Activated B cell treated with CpG ODN at 0.5 μM for 24 hours (primary cell): Measurements from ENCODE around the gene MGST3. TPM values are rescaled to one million over a fixed set of nuclear protein-coding genes. Genes with fewer than 3 reads are reported as not detected.

Experiments
- ATAC-seq: fragments of 200-7000 bp; cut with Tn5 transposase; one replicate; pipeline ENCODE4 v1.10.0; 2021; ENCODE audit warnings: low read depth, mild to moderate bottlenecking, moderate library complexity
- CTCF ChIA-PET: fragments of 350-600 bp; sonication (Branson Sonifier 250); formaldehyde crosslinking; loops from one replicate; lab custom pipeline; 2021; ENCODE audit warnings: antibody characterized with exemption; lab: Charles Lee
- POLR2A ChIA-PET: fragments of 350-600 bp; sonication (Branson Sonifier 250); formaldehyde crosslinking; loops from one replicate; lab custom pipeline; 2021; ENCODE audit warnings: antibody characterized with exemption; lab: Charles Lee
- DNase-seq: peaks from one replicate; pipeline ENCODE4 v3.0.0; 2022
- H3K27ac Mint-ChIP-seq: one replicate; pipeline ENCODE4 v1.8.0; 2020; ENCODE audit warnings: mixed read lengths
- H3K27me3 Mint-ChIP-seq: one replicate; pipeline ENCODE4 v1.8.0; 2021; ENCODE audit warnings: mixed read lengths
- H3K36me3 Mint-ChIP-seq: one replicate; pipeline ENCODE4 v1.8.0; 2021; ENCODE audit warnings: low read depth, mixed read lengths
- H3K4me1 Mint-ChIP-seq: one replicate; pipeline ENCODE4 v1.8.0; 2021; ENCODE audit warnings: mixed read lengths
- H3K4me3 Mint-ChIP-seq: one replicate; pipeline ENCODE4 v1.8.0; 2020; ENCODE audit warnings: mild to moderate bottlenecking, mixed read lengths
- H3K9me3 Mint-ChIP-seq: one replicate; pipeline ENCODE4 v1.8.0; 2020; ENCODE audit warnings: mixed read lengths
- intact Hi-C: fragments of 100-400 bp; cut with micrococcal nuclease; formaldehyde crosslinking; loops from one replicate; pipeline ENCODE4 v1.15.1; 2024
- total RNA-seq: library from RNA; stranded (reverse); gene quantifications from 2 replicates; pipeline ENCODE4 v1.2.3, GENCODE V29; 2022
- TF ChIP-seq, protein P1 (sequence below): fragments of 200-600 bp; IDR thresholded peaks from one replicate; pipeline ENCODE4 v1.8.0; 2022; ENCODE audit warnings: antibody characterized with exemption, mild to moderate bottlenecking

Gene MGST3
- total RNA-seq, 1 donor from 2014 or later = 31.3 TPM

DNA sequence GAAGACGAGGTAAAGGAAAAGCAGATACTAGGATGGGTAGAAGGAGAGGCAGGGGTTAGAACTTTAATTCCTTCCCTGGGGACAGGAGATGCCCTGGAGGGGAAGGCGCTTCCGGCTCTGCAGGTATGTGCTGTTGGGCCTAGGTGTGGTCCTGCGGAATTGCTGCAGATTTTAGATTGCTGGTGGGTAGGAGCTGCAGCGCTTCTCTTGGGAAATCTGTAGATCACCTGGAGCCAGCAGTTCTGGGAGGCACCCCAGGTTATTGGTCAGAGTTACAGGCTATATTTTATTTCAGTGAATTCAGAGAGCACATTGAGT lies 1.1 kb downstream of the MGST3 start:
- TF ChIP-seq, protein P1, sequence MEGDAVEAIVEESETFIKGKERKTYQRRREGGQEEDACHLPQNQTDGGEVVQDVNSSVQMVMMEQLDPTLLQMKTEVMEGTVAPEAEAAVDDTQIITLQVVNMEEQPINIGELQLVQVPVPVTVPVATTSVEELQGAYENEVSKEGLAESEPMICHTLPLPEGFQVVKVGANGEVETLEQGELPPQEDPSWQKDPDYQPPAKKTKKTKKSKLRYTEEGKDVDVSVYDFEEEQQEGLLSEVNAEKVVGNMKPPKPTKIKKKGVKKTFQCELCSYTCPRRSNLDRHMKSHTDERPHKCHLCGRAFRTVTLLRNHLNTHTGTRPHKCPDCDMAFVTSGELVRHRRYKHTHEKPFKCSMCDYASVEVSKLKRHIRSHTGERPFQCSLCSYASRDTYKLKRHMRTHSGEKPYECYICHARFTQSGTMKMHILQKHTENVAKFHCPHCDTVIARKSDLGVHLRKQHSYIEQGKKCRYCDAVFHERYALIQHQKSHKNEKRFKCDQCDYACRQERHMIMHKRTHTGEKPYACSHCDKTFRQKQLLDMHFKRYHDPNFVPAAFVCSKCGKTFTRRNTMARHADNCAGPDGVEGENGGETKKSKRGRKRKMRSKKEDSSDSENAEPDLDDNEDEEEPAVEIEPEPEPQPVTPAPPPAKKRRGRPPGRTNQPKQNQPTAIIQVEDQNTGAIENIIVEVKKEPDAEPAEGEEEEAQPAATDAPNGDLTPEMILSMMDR = no peak
- CTCF ChIA-PET = no interaction called here
- no peak overlapping the region for H3K27ac Mint-ChIP-seq
- intact Hi-C loops = loop anchor here (10.0 kb wide), 1 partner anchor 1593 kb away; the partner anchor contains the start of gene POU2F1
- H3K36me3 Mint-ChIP-seq = peaks cover 2% of the 10 kb centered on the region
- peaks cover 38% of the 10 kb centered on the region for H3K4me1 Mint-ChIP-seq
- DNase-seq = no peak
- POLR2A ChIA-PET = interaction anchor here (1.1 kb wide), 1 partner anchor 34 kb away, joined by 3 read pairs; no protein-coding TSS in a partner anchor
- no peaks in the 10 kb centered on the region for H3K9me3 Mint-ChIP-seq
- no peak for ATAC-seq
- no peak overlapping the region for H3K4me3 Mint-ChIP-seq
- no peaks in the 10 kb centered on the region for H3K27me3 Mint-ChIP-seq

DNA sequence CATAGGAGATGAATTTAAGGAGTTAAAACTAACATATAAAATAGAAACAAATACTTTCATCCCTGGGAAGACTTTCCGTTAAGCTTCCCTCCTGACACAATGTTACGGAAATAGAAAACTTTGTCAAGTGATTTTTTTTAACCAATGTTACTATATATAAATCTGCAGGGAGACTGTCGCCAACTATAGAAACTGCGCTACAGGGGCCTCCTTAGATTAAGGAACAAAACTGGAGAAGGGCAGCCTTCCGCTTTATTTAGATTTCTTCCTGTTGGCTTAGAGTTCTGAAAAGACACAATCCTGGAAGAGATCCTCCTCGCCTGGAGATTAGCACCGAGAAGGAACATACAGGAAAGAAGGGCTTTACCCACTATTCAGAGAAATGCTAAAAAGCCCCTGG lies 1.5 kb downstream of the MGST3 start:
- intact Hi-C loops = loop anchor here (10.0 kb wide), 1 partner anchor 1592 kb away; the partner anchor contains the start of gene POU2F1
- Mint-ChIP-seq H3K4me1 (peaks cover 38% of the 10 kb centered on the region), H3K27ac (no peak overlapping the region), H3K4me3 (peak overlapping the region; percentile 26), H3K27me3 (no peaks in the 10 kb centered on the region), H3K36me3 (peaks cover 2% of the 10 kb centered on the region), H3K9me3 (no peaks in the 10 kb centered on the region)
- TF ChIP-seq, protein P1 = no peak
- CTCF ChIA-PET = no interaction called here
- ATAC-seq = no peak
- DNase-seq = no peak
- POLR2A ChIA-PET = interaction anchor here (1.1 kb wide), 1 partner anchor 35 kb away, joined by 3 read pairs; no protein-coding TSS in a partner anchor

DNA sequence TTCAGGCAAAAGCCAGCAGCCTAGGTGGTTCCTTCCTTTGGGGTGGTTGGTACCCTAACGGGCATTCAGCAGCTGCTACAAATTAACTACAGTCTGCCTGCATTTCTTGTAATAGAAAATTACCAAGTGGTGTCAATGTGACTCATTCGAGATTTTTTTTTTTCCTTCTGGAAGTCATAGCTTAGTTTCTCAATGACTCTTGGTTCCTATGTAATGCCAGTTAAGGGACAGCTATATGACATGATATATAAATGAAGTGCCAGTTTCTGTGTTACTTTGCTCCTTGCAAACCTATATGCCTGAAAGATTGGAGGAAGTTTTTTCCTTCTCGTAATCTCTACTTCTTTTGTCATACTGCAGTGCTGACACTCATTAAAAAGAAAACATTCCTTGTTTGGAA lies 2.6 kb downstream of the MGST3 start:
- POLR2A ChIA-PET = no interaction called here
- H3K4me3 Mint-ChIP-seq = no peak overlapping the region
- intact Hi-C loops = loop anchor here (10.0 kb wide), 1 partner anchor 1591 kb away; the partner anchor contains the start of gene POU2F1
- H3K27ac Mint-ChIP-seq = no peak overlapping the region
- DNase-seq (no peak), ATAC-seq (no peak)
- CTCF ChIA-PET = no interaction called here
- peaks cover 6% of the 10 kb centered on the region for H3K36me3 Mint-ChIP-seq
- TF ChIP-seq, protein P1 = no peak
- peaks cover 38% of the 10 kb centered on the region for H3K4me1 Mint-ChIP-seq
- no peaks in the 10 kb centered on the region for H3K9me3 Mint-ChIP-seq
- no peaks in the 10 kb centered on the region for H3K27me3 Mint-ChIP-seq

DNA sequence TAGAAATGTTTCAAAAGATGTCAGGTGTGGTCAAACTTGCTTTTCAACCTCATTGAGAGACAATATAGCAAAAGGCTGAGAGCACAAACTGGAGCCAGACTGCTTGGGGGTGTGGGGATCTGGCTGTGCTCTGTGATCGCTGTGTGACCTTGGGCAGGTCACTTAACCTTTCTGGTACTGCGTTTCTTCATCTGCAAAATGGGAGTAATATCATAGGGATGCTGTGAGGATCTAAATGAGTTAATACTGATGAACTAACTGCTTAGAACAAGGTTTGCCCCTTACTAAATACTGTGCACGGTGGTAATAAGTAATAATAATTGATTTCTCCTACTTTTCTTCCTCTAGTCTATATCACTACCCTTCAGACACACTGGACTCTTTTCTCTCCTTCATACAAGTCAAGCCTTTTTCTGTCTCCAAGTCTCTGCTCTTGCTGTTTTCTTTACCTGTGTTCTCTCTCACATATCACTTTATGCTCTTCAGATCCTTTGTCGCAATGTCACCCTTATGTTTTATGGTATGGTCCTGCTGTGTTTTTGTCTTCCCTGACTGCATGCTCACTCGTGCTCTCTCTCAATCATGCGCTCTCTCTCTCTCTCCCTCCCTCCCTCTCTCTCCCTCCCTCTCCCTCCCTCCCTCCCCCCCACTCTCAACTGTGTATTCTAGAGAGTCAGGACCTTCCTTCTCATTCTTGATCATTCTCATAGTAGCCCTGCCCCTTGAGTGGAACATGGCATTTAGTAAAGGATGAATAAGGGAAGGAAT lies 3.3 kb downstream of the MGST3 start:
- Mint-ChIP-seq H3K27me3 (no peaks in the 10 kb centered on the region), H3K27ac (no peak overlapping the region), H3K4me3 (no peak overlapping the region), H3K9me3 (no peaks in the 10 kb centered on the region), H3K4me1 (peaks cover 38% of the 10 kb centered on the region), H3K36me3 (peaks cover 8% of the 10 kb centered on the region)
- ChIA-PET CTCF (no interaction called here), POLR2A (interaction anchor here (0.7 to 1.1 kb wide), 2 partner anchors 13 to 26 kb away, joined by 4 to 9 read pairs; no protein-coding TSS in a partner anchor)
- TF ChIP-seq, protein P1 = no peak
- ATAC-seq = no peak
- intact Hi-C loops = loop anchor here (10.0 kb wide), 1 partner anchor 1590 kb away; the partner anchor contains the start of gene POU2F1
- no peak for DNase-seq

DNA sequence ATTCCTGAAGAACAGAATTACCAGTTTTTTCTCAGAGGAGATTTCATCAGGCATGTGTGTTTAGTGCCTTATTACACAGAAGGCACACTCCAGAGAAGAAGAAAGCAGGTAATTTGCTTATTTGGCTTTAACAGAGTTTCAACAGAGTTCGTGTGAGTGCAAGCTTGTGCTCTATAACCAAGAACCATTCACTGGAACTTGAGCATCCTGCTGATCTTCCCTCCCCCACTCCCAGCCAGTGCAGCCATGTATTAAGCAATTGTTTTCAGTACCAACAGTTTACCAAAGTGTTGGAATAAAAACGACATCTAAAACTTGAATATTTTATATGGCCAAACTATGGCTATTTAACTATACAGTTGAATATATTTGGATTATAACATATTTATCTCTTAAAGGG lies 4.3 kb downstream of the MGST3 start:
- Mint-ChIP-seq H3K4me1 (peaks cover 33% of the 10 kb centered on the region), H3K4me3 (no peak overlapping the region), H3K27me3 (no peaks in the 10 kb centered on the region), H3K27ac (no peak overlapping the region), H3K36me3 (peaks cover 11% of the 10 kb centered on the region), H3K9me3 (no peaks in the 10 kb centered on the region)
- DNase-seq (no peak), ATAC-seq (no peak)
- POLR2A ChIA-PET = interaction anchor here (0.7 to 1.1 kb wide), 3 partner anchors 12 to 63 kb away, joined by 3 to 9 read pairs (median 4); partner anchors contain the start of gene ALDH9A1
- TF ChIP-seq, protein P1 = no peak
- intact Hi-C loops = loop anchor here (10.0 kb wide), 1 partner anchor 1589 kb away; the partner anchor contains the start of gene POU2F1
- CTCF ChIA-PET = no interaction called here
